Measurements from ENCODE around the gene GRIK3.

The GRIK3 gene

DNA sequence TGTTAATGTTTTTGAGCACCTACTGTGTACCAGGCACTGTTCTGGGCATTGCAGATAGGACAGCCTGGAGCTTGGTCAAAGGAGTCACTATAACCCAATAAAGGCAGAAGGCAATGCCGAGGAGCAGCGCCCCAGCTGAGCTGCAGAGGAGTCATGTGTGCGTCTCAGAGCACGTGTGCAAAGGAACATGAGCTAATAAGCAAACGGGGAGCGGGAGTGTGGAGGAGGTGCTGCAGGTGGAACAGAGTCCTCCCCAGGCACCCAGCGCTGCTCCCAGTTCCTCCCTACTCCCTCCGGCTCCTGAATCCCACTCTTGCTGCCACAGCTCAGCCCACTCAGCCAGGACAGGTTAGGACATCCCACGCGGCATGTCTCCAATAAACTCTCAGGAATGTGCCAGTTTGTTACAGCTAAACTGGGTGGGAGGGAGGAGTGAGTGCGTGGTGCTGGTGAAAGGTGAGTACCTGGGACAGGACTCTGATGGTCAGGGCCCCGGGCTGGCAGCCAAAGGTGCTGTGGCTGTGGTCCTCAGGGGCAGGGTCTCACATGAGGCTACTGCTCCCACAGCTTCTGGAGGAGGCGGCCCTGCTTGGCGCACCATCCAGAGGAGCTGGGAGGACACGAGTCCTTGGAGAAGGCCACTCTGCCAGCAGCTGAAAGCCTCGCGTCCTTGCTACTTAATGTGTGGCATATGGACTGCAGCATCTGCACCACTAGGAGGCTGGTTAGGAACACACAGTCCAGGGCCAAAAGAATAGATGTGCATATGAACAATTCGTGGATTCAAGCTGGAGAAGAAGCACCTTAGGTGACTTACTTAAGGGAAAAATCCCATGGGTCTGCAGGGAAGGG, 52.3 kb downstream of the GRIK3 start:
- no peak for DNase-seq (ENCODE audit: low read depth in 1 of 2, low spot score in 1 of 2)

DNA sequence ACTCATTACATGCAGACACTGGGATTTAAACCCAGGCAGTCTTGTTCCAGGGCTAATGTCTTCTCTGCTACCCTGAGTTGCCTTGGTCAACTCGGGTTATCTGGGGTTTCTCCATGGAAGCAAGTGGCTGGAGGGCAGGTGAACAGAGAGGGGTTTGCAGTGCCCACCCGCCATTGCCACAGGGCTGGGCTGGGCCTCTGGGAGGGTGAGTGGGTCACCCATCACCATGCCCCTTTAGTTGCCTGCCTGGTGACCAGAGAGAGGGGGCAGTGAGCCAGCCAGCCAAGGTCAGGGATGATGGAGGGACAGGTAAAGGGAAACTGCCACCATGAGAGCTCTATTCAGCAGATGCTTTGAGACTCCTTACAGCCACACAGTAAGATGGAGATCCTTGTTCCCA, 53.2 kb downstream of the GRIK3 start:
- DNase-seq (ENCODE audit: low read depth in 1 of 2, low spot score in 1 of 2): no peak

DNA sequence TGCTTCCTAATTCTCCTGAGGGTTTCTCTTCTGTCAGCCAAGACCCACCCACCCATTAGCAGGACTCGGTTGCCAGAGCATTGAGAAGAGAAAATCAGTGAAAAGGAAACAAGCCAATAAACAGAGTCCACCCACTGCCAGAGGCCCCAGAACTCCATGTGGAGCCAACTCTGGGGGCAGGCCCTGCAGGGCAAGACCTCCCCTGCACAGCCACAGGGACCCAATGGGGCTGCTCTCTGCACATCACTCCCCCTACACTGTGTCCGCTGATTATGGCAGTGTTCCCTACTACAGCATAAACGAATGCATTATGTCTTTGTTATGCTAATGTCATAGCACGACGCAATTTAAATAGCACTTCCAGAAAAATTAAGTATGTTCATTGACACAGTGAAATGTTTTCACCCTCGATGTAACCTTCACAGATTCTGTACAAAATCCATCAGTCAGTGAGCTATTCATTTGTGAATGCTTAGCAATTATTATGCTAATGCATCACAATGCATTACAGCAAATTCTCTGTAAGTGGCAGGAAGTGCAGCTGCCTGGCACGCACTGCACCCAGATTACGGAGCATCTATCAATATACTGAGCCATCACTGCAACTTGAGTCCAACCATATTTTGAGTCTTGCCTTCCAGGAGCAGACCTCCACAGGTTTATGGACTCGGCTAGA, 56.4 kb downstream of the GRIK3 start:
- no peak for DNase-seq (ENCODE audit: low read depth in 1 of 2, low spot score in 1 of 2)

- DNase-seq (ENCODE audit: low read depth in 1 of 2, low spot score in 1 of 2): no peak
Measured at GRCh38 chr1:36975642-36976041, 58.7 kb downstream of the GRIK3 start.

GRCh38 chr1:36973056-36973455, 61.3 kb downstream of the GRIK3 start:
- no peak for DNase-seq (ENCODE audit: low read depth in 1 of 2, low spot score in 1 of 2)

GRCh38 chr1:36971852-36972618, 62.3 kb downstream of the GRIK3 start:
- no peak for DNase-seq (ENCODE audit: low read depth in 1 of 2, low spot score in 1 of 2)

GRCh38 chr1:36968730-36969129, 65.6 kb downstream of the GRIK3 start:
- no peak for DNase-seq (ENCODE audit: low read depth in 1 of 2, low spot score in 1 of 2)

GRCh38 chr1:36966242-36966641, 68.1 kb downstream of the GRIK3 start:
- DNase-seq (ENCODE audit: low read depth in 1 of 2, low spot score in 1 of 2): no peak

- no peak for DNase-seq (ENCODE audit: low read depth in 1 of 2, low spot score in 1 of 2)
Measured at GRCh38 chr1:36965275-36966159, 68.8 kb downstream of the GRIK3 start.

DNA sequence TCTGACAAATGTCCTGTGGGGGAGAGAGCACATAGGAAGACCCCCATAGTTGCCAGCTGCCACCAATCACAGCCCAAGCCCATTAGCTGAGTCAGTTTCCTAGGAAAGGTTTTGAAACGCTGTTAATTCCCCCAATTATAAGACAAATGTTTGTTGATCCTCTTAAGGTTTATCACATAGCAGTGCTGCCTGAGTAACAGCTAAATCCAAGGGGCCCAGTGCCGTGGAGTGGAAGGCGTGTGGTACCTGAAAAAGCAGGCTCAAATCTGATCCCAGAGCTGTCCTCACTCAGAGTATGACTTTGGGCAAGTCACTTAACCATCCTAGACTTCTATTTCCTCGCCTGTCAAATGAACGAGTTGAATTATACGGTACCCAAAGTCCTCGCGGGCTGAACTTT, 69.5 kb downstream of the GRIK3 start:
- DNase-seq (ENCODE audit: low read depth in 1 of 2, low spot score in 1 of 2): no peak

DNA sequence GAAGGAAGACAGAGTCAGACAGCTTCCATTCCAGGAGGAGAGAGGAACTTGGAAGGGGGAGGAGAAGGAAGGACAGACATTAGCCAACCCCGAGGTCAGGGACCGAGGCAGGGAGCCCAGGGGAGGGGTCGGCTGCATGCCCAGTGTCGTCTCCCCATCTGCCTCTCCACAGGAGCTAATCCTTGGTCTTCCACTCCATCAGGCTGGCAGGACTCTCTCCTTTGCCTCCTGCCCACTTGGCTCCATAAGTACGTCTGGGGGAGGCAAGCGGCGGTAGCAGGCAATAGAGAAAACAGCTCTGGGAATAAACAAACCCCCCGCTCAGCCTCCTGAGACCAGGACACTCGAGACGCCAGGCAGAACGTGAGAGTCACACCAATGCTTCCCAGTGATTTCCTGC, 71.3 kb downstream of the GRIK3 start:
- DNase-seq (ENCODE audit: low read depth in 1 of 2, low spot score in 1 of 2): no peak

DNA sequence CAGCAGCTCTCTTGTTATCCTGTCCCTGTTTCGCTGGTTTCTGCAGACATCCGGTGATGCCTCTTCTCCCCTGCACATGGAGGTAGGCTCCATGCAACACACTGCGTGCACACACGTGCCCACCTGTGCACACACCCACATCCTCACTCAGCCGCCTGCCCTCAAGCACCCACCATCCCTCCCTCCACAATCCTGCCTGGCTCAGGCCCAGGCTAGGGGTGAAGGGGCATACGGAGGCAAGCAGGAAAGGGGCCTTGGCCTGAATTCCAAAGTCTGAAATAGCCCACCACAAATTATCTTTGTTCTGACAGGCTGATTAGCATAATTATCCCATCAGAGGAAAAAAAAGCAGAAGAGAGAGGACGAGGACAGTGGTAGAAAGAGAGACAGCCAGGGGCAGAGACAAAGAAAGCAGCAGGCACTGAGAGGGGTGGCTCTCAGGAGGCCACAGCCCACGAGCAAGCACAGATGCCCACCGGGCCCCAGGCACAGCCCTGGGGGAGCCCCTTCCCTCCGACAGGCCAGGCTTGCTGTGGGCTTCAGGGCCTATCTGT, 73.2 kb downstream of the GRIK3 start:
- DNase-seq (ENCODE audit: low read depth in 1 of 2, low spot score in 1 of 2): no peak

GRCh38 chr1:36956570-36956969, 77.7 kb downstream of the GRIK3 start:
- no peak for DNase-seq (ENCODE audit: low read depth in 1 of 2, low spot score in 1 of 2)

DNA sequence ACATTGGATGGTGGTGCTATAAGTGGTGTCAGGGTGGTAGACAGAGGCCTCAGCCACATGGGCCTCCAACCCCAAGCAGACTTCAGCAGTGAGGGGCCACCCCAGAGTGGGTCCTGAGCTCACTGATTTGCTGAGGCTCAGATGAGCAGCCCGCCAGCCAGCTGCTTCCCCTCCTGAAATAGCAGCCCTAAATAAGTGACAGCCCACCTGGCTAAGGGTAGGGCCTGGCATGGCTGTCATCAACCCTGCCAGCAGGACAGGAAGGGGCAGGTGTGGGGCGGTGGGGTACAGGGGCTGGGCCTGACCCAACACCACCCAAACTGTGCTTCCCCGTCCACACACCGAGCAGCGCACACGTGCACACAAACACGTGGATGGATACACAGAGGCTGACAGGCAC, 79.3 kb downstream of the GRIK3 start:
- DNase-seq (ENCODE audit: low read depth in 1 of 2, low spot score in 1 of 2): no peak

DNA sequence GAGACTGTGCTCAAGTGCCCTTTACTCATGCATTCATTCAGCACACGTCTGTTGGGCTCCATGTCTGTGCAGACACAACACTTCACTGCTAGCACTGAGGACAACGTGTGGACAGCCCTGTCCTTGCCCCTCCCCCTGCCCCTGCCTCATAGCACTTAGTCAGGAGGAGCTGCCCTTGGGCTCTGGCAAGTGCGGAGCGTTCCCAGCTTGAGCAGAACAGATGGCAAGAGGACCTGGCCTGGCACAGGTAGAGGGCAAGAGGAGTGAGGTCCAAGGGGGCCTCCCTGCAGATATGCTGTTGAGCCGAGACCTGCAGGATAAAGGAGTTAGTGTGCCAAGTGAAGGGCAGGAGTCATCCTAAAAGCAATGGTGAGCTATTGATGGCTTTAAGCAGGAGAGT, 81.3 kb downstream of the GRIK3 start:
- no peak for DNase-seq (ENCODE audit: low read depth in 1 of 2, low spot score in 1 of 2)

- no peak for DNase-seq (ENCODE audit: low read depth in 1 of 2, low spot score in 1 of 2)
Measured at GRCh38 chr1:36951761-36952160, 82.6 kb downstream of the GRIK3 start.

DNA sequence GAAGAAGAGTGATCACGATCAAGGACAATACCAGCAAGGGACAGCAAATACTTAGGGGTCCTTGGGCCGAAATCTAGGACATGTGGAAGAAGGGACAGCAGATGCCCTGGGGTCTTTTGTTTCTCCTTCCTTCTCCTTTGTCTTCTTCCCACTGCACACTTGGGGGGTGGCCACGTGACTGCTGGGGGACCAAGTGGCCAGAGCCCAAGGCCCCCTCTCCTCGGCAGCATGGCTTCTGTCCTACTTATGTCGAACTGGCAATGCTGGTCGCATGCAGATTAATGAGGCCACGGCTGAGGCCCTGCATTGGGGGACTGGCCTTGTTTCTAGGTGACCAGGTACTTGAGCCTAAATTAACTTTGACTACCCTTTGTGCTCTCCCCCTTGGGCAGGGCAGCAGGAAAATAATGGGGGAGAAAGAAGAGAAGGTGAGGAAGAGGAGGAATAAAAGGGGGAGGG, 83.0 kb downstream of the GRIK3 start:
- DNase-seq (ENCODE audit: low read depth in 1 of 2, low spot score in 1 of 2): no peak

DNA sequence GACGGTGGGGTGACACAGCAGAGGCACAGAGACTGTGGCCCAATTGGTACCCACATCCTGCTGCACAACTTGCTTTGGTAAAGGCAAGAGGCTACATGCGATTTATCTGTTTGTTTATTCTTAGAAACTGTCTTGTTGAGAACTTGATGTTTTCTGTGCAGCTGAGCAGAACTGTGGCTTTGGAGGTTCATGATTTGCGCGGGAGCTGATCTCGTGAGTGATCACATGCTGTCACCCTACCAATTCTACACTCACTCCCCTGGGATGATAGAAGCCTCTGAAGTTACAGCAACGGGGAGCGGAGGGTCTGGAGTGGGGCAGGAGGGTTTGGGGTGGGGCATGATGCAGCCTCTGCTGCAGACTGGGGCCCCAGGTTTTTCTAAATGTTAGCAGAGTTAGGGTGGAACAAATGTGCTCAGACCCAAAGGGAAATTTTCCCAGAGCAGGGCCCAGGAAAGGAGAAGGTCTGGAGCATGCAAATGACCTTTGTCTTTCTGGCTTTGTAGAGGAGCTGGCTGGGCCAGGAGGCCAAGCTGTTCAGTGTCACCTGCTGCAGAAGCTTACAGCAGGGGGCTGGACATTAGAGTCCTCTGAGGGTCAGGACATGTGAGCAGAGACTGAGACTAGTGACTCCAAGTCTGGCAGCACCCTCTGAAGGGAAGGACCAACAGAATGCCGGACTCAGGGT, 83.6 kb downstream of the GRIK3 start:
- DNase-seq (ENCODE audit: low read depth in 1 of 2, low spot score in 1 of 2): no peak

DNA sequence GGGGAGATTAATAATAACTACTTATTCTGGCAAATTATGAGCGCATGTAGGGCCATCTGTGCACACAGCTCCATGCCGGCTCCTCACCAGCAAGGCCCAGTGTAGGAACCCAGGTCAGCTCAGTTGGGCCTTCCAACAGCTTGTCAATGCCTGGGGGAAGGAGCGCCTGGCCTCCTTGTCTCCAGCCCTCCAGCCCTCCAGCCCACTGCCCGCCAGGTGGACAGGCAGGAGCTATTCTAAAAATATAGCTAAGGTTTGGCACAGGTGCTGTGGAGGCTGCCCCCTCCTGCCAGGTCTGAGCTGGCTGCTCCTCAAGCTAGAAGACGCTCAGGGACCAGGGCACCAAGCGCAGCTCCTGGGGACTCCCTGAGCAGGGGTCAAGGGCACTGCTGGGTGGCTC, 85.7 kb downstream of the GRIK3 start:
- DNase-seq (ENCODE audit: low read depth in 1 of 2, low spot score in 1 of 2): no peak

DNA sequence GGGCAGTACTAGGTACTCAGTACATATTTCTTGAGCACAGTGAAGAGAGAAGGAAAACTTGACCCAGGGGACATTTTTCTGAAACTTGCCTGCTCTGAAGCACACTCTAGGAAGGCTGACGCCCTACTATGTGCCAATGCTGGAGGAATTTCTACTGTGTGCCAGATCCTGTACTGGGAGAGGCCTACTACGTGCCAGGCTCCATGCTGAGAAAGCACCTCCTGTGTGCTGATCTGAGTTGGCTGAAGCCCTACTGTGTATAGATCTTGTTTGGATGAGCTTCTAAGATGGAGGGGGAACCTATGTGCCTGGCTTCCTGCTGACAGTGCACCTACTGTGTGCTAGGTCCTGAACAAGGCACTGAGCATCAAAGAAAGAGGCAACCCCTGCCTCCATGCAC, 86.2 kb downstream of the GRIK3 start:
- DNase-seq (ENCODE audit: low read depth in 1 of 2, low spot score in 1 of 2): no peak
